ENCODE data around the gene EGR2.
"Not testable (repeated sequence)": the region's sequence is repeated elsewhere in the genome, so short reads cannot be mapped to it uniquely, and the experiment has no call there.

Gene EGR2

DNA sequence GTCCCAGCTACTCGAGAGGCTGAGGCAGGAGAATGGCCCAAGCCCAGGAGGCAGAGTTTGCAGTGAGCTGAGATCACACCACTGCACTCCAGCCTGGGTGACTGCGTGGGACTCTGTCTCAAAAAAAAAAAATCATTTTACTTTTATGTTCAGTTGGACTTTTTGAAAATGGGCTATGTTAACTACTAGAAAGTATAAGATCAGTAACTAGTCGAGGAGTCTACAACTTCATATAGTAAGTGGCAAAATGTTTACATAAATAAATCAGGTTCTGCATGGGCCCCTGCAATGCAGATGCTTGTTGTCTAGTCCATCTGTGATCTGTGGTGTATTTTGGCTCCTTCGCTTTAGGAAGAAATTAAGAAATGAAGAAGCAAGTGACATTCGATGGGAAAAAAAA, 23.9 kb downstream of the EGR2 start:
- DNase-seq: no peak

DNA sequence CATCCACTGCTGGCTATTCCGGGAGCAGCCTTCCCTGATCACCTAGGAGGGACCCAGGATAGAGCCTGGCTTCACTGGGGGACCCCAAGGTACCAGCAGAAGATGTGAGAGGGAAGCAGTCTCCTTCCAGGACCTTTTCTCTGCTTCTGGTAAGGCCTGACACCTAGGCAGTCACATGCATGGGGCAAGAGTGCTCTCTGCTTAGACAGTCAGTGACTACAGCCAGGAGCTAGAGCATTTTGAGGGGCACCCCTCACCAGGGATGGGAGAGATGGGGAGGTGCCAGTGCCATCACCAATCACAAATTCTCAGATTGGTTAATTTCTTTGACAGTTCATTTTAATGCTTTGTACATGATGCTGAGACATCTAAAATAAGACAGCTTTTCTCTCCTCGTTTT, 25.6 kb downstream of the EGR2 start:
- DNase-seq: no peak

DNA sequence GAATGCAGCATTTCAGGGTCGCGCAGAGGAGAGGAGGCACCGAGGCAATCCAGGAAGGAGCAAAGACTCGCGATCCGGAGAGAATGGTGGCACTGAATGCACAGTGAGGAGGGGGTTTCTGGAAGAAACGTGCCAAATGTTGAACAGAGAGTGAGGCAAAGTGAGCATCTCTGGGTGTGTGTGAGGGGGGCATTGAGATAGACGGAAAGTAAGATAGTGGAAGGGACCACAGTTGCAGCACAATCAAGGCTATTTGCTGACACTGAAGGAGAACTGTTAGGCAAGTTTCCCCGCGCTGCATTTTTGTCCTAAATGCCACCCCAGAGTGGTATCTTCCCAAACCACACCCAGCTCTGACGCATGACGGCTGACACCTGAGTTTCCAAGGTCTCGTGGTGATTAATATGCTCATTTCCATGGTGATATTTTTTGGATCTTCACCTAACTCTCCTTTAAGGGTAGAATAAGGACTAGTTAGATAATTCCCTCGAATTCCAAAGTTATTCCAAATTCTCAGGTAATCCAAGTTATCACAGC, 26.1 kb downstream of the EGR2 start:
- no peak for DNase-seq

- DNase-seq: no peak
Observed at GRCh38 chr10:62788861-62789467, 27.2 kb downstream of the EGR2 start.

GRCh38 chr10:62788285-62788684, 27.9 kb downstream of the EGR2 start:
- DNase-seq: not testable (repeated sequence)

DNA sequence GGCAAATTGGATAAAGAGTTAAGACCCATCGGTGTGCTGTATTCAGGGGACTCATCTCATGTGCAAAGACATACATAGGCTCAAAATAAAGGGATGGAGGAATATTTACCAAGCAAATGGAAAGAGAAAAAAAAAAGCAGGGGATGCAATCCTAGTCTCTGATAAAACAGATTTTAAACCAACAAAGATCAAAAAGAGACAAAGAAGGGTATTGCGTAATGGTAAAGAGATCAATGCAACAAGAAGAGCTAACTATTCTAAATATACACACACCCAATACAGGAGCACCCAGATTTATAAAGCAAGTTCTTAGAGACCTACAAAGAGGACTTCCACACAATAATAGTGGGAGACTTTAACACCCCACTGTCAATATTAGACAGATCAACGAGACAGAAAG, 31.6 kb downstream of the EGR2 start:
- not testable (repeated sequence) for DNase-seq

GRCh38 chr10:62779487-62780248, 36.5 kb downstream of the EGR2 start:
- DNase-seq: peak; percentile 40 to 90 (median 79)

DNA sequence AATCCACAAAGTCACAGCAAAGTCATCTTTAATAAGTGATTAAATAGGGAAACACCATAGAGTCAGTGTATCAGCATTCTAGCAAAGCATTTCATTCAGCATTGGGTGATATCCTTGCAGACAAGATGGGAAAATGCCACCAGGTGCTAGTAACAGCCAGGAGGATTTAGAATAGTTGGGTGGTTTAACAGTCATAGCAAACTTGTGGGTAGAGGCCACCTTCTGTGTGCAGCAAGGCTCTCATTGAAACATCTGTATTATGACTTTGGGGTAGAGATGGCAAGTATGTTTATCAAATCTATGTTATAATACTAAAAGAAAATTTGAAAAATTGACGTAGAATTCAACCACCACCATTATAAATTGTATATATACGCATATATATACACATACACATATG, 38.0 kb downstream of the EGR2 start:
- DNase-seq: peak in 1 of 5 experiments; percentile 44

DNA sequence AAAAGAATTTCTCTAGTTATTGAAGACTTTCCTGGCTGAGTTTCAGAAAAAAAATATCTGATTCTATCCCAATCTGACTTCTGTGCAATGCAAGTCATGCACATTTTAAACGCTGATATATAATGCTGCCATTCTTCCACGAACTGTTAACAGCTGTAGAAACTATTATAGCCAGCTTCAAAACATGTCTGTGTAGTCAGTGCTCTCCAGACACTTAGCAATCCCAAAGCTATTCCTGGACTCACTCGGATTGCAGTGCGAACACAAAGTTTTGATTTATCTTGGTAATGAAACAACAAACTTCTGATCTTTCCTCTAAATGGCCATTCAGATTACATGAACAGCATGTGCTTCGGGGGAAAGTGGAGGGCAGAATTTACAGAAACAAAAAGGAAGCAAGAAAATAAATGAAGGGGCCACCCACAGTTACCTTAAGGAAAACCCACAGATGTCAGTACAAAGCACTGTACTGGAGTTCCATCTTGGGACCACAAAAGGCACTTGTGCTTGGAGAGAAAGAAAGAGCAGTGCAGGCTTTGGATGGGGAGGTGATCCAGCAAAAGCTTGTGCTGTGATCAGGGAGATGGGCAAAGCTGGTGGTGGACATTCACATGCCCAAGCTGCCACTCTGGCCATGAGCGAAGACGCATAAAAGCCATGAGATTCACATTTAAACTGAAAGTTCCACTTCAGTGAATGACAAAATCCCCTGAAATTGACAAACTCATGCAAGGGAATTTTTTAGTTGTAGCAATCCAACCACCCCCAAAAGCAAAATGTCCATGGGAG, 43.8 kb downstream of the EGR2 start:
- no peak for DNase-seq

- peak in 1 of 5 experiments; percentile 22 for DNase-seq
Observed at GRCh38 chr10:62769574-62770242, 46.5 kb downstream of the EGR2 start.

GRCh38 chr10:62766386-62766785, 49.8 kb downstream of the EGR2 start:
- no peak for DNase-seq

DNA sequence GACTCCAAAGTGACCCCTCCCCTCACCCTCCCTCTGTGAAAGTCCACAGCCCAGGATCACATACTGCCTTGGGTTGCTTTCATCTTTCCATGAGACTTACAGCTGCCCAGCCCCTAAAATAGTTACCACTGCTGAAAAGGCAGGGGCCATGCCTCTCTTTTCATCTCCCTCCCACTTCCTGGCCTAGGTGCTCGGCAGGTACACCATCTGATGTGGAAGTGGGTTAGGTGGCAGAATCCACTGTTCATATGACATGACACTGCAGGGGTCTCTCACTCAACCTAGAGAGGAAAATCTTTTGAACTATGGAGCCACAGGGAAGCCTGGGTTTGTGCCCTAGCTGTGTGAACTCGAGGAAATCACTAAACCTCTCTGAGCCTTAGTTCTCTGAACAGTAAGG, 50.4 kb downstream of the EGR2 start:
- DNase-seq: no peak

GRCh38 chr10:62764011-62764410, 52.2 kb downstream of the EGR2 start:
- DNase-seq: no peak

- DNase-seq: no peak
Observed at GRCh38 chr10:62763155-62763554, 53.0 kb downstream of the EGR2 start.
